Activated naive CD4-positive, alpha-beta T cell treated with anti-CD3 and anti-CD28 coated beads, Interleukin-2, amount 50 U/mL, for 16 hours (primary cell): ENCODE data around the gene KMT5C.

Source experiments
- DNase-seq: peaks from one replicate; pipeline ENCODE4 v3.0.0-alpha.2; 2020

Gene KMT5C

GRCh38 chr19:55389386-55390317, 50.0 kb downstream of the KMT5C start:
- no peak for DNase-seq

- no peak for DNase-seq
These were observed 50.8 kb downstream of the KMT5C start for GRCh38 chr19:55390461-55390880.

GRCh38 chr19:55391191-55391670, 51.6 kb downstream of the KMT5C start:
- DNase-seq, result no peak

DNA sequence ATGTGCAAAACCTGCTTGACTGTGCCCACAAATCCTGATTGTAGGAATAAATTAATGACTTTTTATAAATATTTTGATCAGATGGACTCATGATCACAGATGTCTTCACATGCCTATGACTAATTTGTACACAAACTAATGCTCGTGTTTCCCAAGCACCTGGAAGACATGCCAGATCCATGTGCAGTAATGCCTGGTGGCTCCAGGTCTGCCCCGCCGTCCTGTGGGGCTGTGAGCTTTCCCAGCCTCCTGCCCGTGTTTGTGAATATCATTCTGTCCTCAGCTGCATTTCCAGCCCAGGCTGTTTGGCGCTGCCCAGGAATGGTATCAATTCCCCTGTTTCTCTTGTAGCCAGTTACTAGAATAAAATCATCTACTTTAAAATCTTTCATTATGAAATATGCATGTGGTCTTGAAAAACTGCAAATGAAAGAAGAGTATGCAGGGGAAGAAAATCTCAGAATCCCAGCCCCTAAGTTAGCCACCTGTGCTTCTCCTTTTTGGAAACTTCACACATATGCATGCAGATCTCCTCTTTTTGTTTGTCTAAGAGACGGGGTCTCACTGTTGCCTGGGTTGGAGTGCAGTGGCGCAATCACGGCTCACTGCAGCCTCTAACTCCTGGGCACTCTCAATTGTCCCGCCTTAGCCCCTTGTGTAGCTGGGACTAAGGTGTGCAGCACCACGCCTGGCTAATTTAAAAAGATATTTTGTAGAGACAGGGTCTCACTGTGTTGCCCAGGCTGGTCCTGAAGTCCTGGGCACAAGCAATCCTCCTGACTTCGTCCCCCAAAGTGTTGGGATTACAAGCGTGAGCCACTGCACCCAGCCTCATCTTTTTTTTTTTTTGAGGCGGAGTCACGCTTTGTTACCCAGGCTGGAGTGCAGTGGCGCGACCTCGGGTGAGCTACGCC, 52.3 kb downstream of the KMT5C start:
- DNase-seq, result no peak

DNA sequence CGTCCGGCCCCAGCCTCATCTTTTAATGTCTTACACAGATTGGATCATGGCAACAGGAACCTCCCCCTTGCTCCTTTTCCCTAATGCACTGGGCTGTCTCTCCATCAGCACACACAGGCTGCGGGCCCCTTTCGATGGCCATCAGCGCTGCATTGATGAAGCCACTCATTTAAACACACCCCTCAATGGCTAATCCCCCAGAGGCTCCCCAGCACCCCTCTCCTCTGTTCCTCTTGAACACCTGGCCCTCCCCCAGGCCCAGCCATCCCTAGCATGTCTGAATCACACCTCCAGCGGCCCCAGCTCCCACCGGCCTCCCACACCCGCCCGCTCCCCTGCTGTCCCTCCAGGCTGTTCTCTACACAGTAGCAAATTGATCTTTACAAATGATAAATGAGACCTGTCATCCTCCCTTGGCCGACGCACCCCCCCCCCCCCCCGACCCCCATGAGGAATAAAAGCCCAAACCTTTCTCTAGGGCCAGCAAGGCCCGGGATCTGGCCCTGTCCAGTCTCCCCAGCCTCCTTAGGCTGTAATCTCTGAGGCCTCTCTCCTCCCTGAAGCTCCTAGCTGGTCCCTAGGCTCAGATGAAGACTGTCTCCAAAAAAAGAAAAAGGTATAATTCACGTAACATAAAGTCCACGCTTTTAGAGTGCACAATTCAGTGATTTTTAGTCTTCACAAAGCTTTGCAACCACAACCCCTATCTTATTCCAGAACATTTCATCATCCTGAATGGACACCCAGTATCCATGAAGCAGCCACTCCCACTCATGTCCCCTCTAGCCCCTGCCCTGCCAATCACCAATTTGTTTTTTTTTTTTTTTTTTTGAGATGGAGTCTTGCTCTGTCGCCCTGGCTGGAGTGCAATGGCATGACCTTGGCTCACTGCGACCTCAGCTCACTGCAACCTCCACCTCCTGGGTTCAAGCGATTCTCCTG, 53.4 kb downstream of the KMT5C start:
- DNase-seq, result no peak
